GM18508 (cell line): ENCODE results near the gene EPB41L2.
"Not testable (repeated sequence)": the region's sequence is repeated elsewhere in the genome, so short reads cannot be mapped to it uniquely, and the experiment has no call there.

ENCODE experiments used
- ATAC-seq: cut with Tn5 transposase; IDR thresholded peaks from one replicate; pipeline ENCODE4 v1.9.1; 2021; ENCODE audit warnings: moderate number of reproducible peaks; ENCODE audit not compliant: insufficient read depth, unreplicated experiment

The EPB41L2 gene

DNA sequence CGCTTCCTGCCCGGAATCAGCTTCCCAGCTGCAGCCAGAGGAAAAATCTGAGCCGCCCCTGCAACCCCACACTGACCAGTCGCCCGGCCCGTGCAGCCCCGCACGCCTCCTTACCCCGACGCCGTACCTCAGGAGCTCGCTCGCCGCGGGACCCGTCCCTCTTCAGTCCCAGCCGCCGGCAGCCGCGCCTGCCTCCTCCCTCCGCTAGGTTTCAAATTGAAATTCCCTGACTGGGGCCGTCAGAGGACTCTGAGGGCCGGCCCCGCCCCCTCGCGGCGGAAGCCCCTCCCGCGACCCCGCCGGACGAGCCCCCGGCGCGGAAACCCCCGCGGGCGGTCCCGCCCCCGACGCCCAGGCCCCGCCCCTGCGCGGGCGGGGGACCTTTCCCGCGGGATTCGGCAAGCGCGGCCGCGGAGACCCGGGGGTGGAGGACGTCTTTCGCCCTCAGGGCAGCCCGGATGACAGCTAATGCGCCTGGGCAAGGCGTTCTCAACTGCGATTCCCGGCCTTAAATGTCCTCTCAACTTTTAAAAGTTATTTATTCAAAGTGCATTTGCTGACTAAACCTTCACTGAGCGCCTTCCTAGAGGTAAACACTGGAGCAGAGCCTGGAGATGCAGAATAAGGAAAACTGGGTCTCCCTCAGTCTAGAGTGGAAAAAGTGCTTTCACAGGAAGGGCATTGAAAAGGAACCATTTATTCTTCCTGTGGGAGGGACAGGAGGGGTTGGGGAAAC lies at the start of gene EPB41L2:
Gene EPB41L2 (minus strand): TSS at position 218 of the 736 bp plus-strand sequence. CDS start 106,760 bp downstream, outside the sequence.
- ATAC-seq: peak; percentile 34

- no peak for ATAC-seq
These were observed 49.2 kb upstream of the EPB41L2 start for GRCh38 chr6:131112249-131112648.

- ATAC-seq: no peak
These were observed 44.1 kb upstream of the EPB41L2 start for GRCh38 chr6:131107151-131107550.

GRCh38 chr6:131103901-131104300 lies 40.9 kb upstream of the EPB41L2 start:
- ATAC-seq: no peak

GRCh38 chr6:131103296-131103695 lies 40.3 kb upstream of the EPB41L2 start:
- ATAC-seq: no peak

- ATAC-seq: no peak
These were observed 39.1 kb upstream of the EPB41L2 start for GRCh38 chr6:131101911-131102680.

DNA sequence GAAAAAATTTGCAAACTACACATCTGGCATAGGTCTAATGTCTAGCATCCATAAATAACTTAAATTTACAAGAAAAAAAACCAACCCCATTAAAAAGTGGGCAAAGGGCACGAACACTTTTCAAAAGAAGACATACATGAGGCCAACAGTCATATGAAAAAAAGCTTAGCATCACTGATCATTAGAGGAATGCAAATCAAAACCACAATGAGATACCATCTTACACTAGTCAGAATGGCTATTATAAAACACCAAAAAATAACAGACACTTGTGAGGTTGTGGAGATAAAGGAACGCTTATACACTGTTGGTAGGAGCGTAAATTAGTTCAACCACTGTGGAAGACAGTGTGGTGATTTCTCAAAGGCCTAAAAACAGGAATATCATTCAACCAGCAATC lies 33.7 kb upstream of the EPB41L2 start:
- no peak for ATAC-seq

DNA sequence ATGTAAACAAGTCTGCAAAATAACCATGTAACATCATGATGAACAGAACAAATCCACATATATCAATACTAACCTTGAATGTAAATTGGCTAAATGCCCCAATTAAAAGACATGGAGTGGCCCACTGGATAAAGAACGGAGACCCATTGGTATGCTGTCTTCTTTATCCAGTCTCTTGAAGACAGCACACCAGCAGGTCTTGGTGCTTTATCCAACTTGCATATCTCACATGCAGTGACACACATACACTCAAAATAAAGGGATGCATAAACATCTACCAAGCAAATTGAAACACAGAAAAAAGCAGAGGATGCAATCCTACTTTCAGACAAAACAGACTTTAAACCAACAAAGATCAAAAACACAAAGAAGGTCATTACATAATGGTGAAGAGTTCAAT lies 30.3 kb upstream of the EPB41L2 start:
- ATAC-seq: no peak

- not testable (repeated sequence) for ATAC-seq
These were observed 28.9 kb upstream of the EPB41L2 start for GRCh38 chr6:131091944-131092343.

- not testable (repeated sequence) for ATAC-seq
These were observed 27.3 kb upstream of the EPB41L2 start for GRCh38 chr6:131090339-131090738.

GRCh38 chr6:131084982-131085381 lies 21.9 kb upstream of the EPB41L2 start:
- no peak for ATAC-seq

GRCh38 chr6:131083687-131084086 lies 20.6 kb upstream of the EPB41L2 start:
- no peak for ATAC-seq

GRCh38 chr6:131082335-131082734 lies 19.3 kb upstream of the EPB41L2 start:
- ATAC-seq: no peak

- ATAC-seq: no peak
These were observed 17.0 kb upstream of the EPB41L2 start for GRCh38 chr6:131080084-131080483.

- ATAC-seq: no peak
These were observed 10.5 kb upstream of the EPB41L2 start for GRCh38 chr6:131073577-131073976.

DNA sequence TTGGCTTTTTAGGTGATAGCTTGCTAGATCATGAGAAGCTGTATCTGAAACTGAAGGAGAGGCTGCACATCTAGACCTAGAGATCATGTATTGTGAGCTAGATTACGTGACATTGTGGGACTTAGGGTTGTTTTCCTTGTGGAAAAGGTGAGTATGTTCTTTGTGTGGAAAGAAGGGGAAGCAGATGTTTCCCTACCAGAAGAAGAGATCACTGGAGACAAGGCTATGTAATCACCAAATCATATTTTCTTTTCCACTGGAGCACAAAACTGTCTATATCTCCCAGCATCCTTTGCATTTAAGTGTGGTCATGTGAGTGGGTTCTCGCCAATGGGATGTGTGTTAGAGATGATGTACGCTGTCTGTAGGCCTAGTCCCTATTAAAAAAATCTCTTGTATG lies 7.0 kb upstream of the EPB41L2 start:
- ATAC-seq: no peak

GRCh38 chr6:131068165-131068564 lies 5.1 kb upstream of the EPB41L2 start:
- ATAC-seq: no peak

DNA sequence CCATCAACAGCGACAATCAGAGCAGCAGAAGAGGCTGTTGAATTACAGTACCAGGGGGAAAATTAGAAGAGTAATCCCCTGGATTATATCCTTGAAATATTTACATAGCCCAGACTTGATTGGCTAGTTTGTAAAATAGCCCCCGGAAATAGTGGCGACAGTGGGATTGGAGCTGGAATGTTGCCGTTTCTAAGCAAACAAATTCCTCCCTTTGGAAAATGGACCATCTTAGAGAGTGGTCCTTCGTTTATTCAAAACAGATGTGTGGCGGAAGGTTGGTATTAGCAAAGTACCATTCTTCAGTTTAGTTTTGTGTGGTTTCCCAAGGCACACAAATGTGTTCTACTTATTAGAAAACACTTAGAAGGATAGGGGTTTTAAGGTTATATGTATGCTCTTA lies 4.5 kb upstream of the EPB41L2 start:
- no peak for ATAC-seq

- no peak for ATAC-seq
These were observed 2.8 kb upstream of the EPB41L2 start for GRCh38 chr6:131065824-131066171.

DNA sequence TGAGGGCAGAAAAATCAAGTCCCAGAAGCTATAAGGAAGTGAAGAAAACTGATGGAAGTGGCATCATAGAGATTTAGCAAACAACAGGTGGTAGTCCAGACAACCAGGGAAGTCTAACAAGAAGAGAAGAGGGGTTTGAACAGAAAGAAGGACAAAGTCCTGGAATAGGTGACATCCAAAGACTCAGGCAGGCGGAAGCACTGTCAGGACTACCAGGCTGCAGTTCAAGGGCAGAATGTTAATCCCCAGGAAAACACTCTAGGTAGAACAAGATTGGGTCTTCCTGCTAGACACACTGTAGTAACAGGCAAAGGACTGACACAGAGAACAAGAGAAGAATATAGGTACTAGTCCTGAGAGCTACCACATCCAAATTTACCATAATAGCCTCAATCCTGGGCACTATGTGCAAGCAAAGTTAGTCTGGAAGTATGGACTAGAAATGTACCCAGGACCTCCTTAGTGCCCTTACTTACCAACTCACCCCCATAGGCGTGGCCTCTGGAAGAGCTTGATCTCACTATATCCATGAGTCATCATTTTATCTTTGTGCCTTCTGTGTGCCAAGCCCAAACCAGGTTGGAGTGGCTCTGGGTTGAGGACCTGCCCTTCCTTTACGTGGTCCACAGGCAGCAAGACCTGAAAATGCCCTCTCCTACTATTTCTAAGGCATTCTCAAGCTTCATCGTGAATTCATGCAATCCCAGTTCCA lies 2.2 kb upstream of the EPB41L2 start:
- no peak for ATAC-seq

DNA sequence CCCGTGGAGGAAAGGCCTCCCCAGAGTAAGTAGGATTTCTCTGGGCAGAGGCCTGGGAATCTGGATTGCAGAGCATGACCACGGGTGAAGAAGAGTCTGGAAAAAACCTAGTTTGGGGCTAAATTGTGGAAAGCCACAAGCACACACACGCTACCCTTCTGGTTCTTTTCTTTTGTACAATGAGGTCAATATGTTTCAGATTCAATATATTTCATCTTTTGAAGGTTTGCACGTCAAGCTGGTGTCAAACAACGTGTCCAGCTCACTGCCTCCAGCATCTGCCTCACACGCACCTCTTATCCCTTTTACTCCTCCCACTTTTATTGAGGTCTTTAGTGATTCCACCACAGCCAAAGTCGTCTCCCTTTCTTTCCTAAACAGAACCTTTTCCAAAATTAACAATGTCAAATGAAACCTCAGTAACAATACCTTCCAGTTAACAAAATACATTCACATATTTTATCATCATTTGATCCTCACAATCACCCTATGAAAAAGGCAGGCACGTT lies 773 bp upstream of the EPB41L2 start:
- peak; percentile 18 for ATAC-seq
